ENCODE results near the gene CMTM7.

The CMTM7 gene

DNA sequence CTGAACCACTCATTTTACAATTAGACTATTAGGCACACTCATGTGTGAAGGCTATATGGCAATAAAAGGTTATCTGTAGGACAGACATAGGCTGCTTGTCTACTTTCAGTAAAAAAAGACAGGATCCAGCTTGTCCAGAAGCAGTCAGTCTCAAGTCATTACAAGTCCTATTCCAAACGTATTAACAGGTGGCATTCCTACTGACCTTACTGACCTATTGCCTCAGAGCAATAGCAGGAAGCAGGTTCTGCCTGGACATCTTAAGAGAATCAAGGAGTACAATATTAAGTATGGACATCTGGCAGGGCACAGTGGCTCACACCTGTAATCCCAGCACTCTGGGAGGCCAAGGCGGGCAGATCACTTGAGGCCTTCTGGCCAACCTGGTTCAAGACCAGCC, 104.0 kb downstream of the CMTM7 start:
- no peak for DNase-seq

GRCh38 chr3:32498252-32498651, 106.6 kb downstream of the CMTM7 start:
- DNase-seq = no peak

GRCh38 chr3:32498992-32499391, 107.3 kb downstream of the CMTM7 start:
- DNase-seq = no peak

GRCh38 chr3:32499585-32499984, 107.9 kb downstream of the CMTM7 start:
- DNase-seq = no peak

GRCh38 chr3:32500231-32500630, 108.6 kb downstream of the CMTM7 start:
- no peak for DNase-seq

GRCh38 chr3:32500880-32501782, 109.5 kb downstream of the CMTM7 start:
- DNase-seq = no peak

GRCh38 chr3:32501783-32502117, 110.1 kb downstream of the CMTM7 start:
- no peak for DNase-seq

DNA sequence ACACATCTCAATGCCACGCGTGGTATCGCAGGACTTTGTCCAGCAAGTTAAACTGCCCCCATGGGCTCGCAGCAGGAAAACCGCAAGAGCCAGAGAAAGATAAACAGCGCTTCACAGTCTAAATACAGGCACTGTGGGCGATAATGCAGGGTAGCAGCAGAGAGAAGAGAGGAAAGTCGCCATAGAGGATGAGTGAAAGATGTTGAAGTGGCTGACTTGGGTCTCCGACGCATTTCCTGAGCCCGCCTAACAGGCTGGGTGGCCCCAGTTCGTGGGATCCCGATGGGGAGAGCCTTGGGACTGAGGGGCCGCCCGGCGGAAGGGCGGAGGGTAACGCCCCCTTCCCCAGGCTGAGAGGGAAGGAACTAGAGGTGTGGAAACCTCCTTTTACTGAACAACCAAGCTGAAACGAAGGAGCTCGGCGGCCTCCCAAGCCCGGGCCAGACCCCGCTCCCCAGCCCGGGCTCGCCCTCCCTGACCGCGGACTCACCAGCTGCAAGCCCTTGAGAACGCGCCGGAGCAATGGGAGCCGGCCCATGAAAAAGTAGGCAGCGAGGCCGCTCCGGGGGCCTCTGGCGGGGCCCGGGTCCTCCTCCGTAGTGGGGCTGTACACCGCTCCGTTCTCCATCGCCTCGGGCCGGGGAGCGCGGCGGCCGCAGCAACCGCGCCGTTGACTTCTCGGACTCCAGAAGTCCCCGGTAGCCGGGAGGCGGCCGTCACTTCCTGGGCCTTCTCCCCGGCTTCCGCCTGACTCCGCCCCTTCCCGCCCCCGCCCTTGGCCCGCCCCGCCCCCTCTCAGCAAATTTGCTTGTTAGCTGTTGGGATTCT, 110.7 kb downstream of the CMTM7 start, which contains the start of gene CMTM6:
CMTM6 (minus strand) TSS at position 735 of the 828 bp plus-strand sequence; CDS start at position 628, 107 bp downstream.
- DNase-seq = peak; percentile 75

DNA sequence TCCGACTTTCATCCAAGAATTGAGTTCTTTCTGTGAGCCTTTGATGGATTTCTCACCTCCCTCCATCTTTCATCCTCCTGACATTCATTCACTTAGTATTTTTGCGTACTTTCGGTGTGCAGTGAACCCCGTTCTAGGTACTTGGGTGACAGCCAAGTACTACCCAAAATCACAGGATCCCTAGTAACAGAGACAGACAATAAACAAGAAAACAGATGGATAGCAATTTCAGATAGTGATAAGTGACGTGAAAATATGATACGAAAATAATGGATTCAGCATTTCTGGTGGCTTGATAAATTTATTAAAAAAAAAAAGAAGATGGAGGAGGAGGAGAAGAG, 111.3 kb downstream of the CMTM7 start:
- DNase-seq = no peak
